Kidney (tissue), 14 donors: ENCODE data around the gene CES4A. TPM values are rescaled to one million over a fixed set of nuclear protein-coding genes. Genes with fewer than 3 reads are reported as not detected.
"Not testable (repeated sequence)": the region's sequence is repeated elsewhere in the genome, so short reads cannot be mapped to it uniquely, and the experiment has no call there.

ENCODE experiments used
- DNase-seq, 5 donors: peaks; one replicate each; pipeline ENCODE4 v3.0.0-alpha.2; 2013 to 2020
- FAIRE-seq: peaks from 2 replicates; lab custom pipeline; 2012; peaks lifted over from hg19 to GRCh38; lab: Jason Lieb, UNC
- H3K27ac ChIP-seq, 2 donors: one replicate each; pipeline ENCODE4 v1.7.0; 2013; ENCODE audit warnings: low read depth in 2 of 2, low read length in 2 of 2, inconsistent platforms in 1 of 2
- H3K27me3 ChIP-seq: one replicate; pipeline ENCODE4 v1.7.1; 2013; ENCODE audit warnings: low read length, inconsistent platforms; ENCODE audit not compliant: control insufficient read depth, insufficient read depth
- H3K36me3 ChIP-seq, 3 donors: one replicate each; pipeline versions ENCODE4 v1.7.0 to v1.7.1; 2013; ENCODE audit warnings: low read length in 3 of 3, control low read depth in 1 of 3, inconsistent platforms in 1 of 3; ENCODE audit not compliant: insufficient read depth in 3 of 3, control insufficient read depth in 2 of 3
- H3K4me1 ChIP-seq, 3 donors: one replicate each; pipeline versions ENCODE4 v1.7.0 to v1.7.1; 2013; ENCODE audit warnings: low read length in 3 of 3, inconsistent platforms in 1 of 3, low read depth in 1 of 3; ENCODE audit not compliant: control insufficient read depth in 2 of 3, insufficient read depth in 2 of 3
- H3K4me3 ChIP-seq, 3 donors: one replicate each; pipeline versions ENCODE4 v1.7.0 to v1.8.1; 2013; ENCODE audit warnings: low read length in 3 of 3, control low read depth in 1 of 3, inconsistent platforms in 1 of 3
- H3K9ac ChIP-seq, 3 donors: one replicate each; pipeline versions ENCODE4 v1.7.0 to v1.7.1; 2013; ENCODE audit warnings: low read length in 3 of 3, control low read depth in 1 of 3, inconsistent platforms in 1 of 3
- H3K9me3 ChIP-seq, 3 donors: one replicate each; pipeline versions ENCODE4 v1.7.0 to v1.7.1; 2013; ENCODE audit warnings: low read length in 3 of 3, control low read depth in 1 of 3, inconsistent platforms in 1 of 3; ENCODE audit not compliant: control insufficient read depth in 2 of 3, insufficient read depth in 1 of 3
- intact Hi-C: fragments of 100-400 bp; cut with DNase I; formaldehyde crosslinking; loops from one replicate; pipeline ENCODE4 v1.11.1; 2022
- polyA plus RNA-seq: library from polyadenylated mRNA; stranded (reverse); fragments of 350-450 nt; fragmentation: Illumina TruSeq; extraction: RNeasy Lipid Tissue Mini Kit (QIAGEN cat#74804); gene quantifications from one replicate; pipeline ENCODE4 v1.2.3, GENCODE V29; 2014; ENCODE audit warnings: low read depth, low replicate concordance; ENCODE audit not compliant: insufficient read depth
- total RNA-seq: library from RNA; stranded (reverse); fragmentation: NEBNext Ultra II Directional; extraction: Animal tissue kit (Norgen Biotek cat#: 25700); gene quantifications from one replicate; pipeline ENCODE4 v1.2.1, GENCODE V29; 2021
- TF ChIP-seq, protein P1 (sequence below): IDR thresholded peaks from 3 replicates; pipeline ENCODE4 v1.5.1; 2012; ENCODE audit warnings: mild to moderate bottlenecking, moderate library complexity, borderline replicate concordance; ENCODE audit not compliant: insufficient read depth; ENCODE audit errors: extremely low read depth
- donor health status: control.
- donor health status: control.
- donor health status: control.
- donor health status: control.
- donor health status: control.
- donor health status: DM: yes; HTN: yes; CAD: no.
- donor health status: Normal renal cell carcinoma (clear cell type).

The CES4A gene
- total and polyA plus RNA-seq, 2 donors from 2014 or later: 14.9 to 31.7 TPM

DNA sequence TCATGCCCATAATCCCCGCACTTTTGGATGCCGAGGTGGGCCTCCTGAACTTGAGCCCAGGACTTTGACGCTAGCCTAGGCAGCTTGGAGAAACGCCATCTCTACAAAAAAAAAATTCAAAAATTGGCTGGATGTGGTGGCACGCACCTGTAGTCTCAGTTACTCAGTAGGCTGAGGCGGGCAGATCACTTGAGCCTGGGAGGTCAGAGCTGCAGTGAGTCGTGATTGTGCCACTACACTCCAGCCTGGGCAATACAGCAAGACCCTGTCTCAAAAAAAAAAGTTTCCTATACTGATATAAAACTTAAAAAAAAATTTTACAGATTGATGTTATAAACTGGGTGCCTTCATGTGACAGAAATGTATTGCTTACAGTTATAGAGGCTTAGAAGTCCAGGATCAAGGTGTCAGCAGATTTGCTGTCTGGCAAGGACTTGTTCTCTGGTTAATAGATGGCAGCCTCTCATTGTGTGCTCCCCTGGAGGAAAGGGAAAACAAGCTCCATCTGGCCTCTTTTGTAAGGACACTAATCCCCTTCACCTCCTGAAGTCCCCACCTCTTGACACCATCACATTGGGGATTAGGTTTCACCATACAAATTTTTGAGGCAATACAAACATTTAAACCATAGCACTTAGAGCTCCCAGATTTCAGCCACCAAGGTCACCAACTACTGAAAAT, 35.8 kb upstream of the CES4A start:
- Histone ChIP-seq H3K9me3 (no peaks in the 10 kb centered on the region), H3K4me1 (peaks cover 0 to 13% (median 11%) of the 10 kb centered on the region in 3 donors), H3K36me3 (no peaks in the 10 kb centered on the region), H3K4me3 (no peak overlapping the region), H3K27me3 (no peaks in the 10 kb centered on the region), H3K27ac (peak overlapping the region in 1 of 2 donors; percentile 23), H3K9ac (no peak overlapping the region)
- intact Hi-C loops: no loop called here
- no peak for FAIRE-seq
- TF ChIP-seq, protein P1, sequence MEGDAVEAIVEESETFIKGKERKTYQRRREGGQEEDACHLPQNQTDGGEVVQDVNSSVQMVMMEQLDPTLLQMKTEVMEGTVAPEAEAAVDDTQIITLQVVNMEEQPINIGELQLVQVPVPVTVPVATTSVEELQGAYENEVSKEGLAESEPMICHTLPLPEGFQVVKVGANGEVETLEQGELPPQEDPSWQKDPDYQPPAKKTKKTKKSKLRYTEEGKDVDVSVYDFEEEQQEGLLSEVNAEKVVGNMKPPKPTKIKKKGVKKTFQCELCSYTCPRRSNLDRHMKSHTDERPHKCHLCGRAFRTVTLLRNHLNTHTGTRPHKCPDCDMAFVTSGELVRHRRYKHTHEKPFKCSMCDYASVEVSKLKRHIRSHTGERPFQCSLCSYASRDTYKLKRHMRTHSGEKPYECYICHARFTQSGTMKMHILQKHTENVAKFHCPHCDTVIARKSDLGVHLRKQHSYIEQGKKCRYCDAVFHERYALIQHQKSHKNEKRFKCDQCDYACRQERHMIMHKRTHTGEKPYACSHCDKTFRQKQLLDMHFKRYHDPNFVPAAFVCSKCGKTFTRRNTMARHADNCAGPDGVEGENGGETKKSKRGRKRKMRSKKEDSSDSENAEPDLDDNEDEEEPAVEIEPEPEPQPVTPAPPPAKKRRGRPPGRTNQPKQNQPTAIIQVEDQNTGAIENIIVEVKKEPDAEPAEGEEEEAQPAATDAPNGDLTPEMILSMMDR: no peak
- no peak for DNase-seq

DNA sequence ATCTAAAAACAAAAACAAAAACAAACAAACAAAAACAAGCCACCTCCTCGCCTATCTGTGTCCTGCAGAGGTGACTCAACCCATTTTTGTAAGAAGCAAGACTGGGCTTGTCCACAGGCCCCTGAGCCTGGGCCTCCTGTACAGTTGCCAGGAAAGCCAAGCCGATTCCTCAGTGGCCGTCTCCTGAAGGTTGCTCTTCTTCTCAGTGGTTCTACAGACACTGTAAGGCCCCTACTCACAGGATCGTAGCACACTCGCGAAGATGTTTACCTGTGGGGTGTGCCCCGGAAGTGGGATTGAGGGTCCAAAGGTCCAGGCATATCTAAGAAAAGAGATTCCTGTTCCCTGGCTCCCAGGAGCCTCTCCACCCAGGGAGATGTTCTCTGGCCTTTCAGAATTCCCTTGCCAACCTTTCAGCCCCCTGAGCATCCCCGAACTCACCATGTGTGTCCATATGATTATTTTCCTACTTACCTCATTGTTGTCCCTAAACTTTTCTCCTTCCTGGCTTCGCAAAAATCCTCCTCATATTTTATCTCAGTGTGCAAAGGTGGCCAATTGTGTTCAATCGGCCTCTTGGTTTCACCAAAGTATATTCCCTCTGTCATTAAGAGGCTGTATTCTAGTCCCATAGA, 34.8 kb upstream of the CES4A start:
- Histone ChIP-seq H3K27ac (peak overlapping the region; percentile 23 to 35), H3K4me3 (no peak overlapping the region), H3K9me3 (no peaks in the 10 kb centered on the region), H3K27me3 (no peaks in the 10 kb centered on the region), H3K9ac (no peak overlapping the region), H3K4me1 (peaks cover 0 to 11% (median 7%) of the 10 kb centered on the region in 3 donors), H3K36me3 (no peaks in the 10 kb centered on the region)
- TF ChIP-seq, protein P1: no peak
- DNase-seq (no peak), FAIRE-seq (no peak)
- intact Hi-C loops: no loop called here

DNA sequence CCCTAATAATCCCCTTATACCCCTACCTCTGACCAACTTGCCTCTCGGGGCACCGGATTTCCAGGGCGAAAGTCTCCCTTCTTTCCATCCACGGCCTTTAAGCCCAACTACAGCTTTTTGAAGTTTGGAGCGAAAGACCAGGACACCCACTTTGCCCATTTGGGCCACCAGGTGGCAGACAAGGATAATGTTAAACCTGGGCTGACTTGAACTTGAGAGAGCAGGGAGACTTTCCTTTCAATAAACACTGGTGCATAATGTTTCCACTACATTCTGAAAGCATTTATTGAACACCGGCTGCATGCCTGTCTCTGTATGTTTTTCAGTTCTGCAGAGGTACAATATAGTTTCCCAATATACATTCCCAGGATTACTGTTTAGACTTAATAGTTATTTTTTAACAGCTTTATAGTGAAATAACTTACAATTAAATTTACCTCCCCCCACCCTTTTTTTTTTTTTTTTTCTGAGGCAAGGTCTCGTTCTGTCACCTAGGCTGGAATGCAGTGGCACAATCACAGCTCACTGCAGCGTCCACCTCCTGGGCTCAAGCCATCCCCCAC, 34.2 kb upstream of the CES4A start:
- no peaks in the 10 kb centered on the region for H3K9me3 ChIP-seq
- no peaks in the 10 kb centered on the region for H3K27me3 ChIP-seq
- no peaks in the 10 kb centered on the region for H3K36me3 ChIP-seq
- intact Hi-C loops: no loop called here
- peaks cover 0 to 5% (median 2%) of the 10 kb centered on the region in 3 donors for H3K4me1 ChIP-seq
- no peak overlapping the region for H3K9ac ChIP-seq
- DNase-seq (peak in 4 of 5 donors; percentile 77 to 92 (median 86)), FAIRE-seq (no peak)
- no peak overlapping the region for H3K27ac ChIP-seq
- H3K4me3 ChIP-seq: no peak overlapping the region
- TF ChIP-seq, protein P1: peak; percentile 95

DNA sequence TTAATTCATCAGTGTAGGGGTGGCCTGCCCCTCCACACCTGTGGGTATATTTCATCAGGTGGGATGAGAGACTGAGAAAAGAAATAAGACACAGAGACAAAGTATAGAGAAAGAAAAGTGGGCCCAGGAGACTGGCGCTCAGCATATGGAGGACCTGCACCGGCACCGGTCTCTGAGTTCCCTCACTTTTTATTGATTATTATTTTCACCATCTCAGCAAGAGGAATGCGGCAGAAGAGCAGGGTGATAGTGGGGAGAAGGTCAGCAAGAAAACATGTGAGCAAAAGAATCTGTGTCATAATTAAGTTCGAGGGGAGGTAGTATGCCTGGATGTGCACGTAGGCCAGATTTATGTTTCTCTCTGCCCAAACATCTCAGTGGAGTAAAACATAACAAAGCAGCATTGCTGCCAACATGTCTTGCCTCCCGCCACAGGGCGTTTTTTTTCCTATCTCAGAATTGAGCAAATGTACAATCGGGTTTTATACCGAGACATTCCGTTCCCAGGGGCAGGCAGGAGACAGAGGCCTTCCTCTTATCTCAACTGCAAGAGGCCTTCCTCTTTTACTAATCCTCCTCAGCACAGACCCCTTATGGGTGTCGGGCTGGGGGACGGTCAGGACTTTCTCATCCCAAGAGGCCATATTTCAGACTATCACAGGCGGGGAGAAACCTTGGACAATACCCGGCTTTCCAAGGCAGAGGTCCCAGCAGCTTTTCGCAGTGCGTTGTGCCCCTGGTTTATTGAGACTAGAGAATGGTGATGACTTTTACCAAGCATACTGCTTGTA, 32.8 kb upstream of the CES4A start:
- intact Hi-C loops, H3K9me3 ChIP-seq, DNase-seq, FAIRE-seq, H3K4me3 ChIP-seq, H3K36me3 ChIP-seq, H3K27me3 ChIP-seq, H3K4me1 ChIP-seq: not testable (repeated sequence)
- Histone ChIP-seq H3K27ac (peak overlapping the region; percentile 32 to 41), H3K9ac (peak overlapping the region in 1 of 3 donors; percentile 12)

DNA sequence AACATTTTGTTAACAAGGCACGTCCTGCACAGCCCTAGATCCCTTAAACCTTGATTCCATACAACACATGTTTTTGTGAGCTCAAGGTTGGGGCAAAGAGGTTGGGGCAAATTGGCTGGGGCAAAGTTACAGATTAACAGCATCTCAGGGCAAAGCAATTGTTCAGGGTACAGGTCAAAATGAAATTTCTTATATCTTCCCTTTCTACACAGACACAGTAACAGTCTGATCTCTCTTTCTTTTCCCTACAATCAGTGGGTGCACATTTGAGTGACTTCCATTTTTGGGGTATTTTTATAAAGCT, 32.3 kb upstream of the CES4A start:
- H3K4me3 ChIP-seq, FAIRE-seq, H3K36me3 ChIP-seq, intact Hi-C loops, DNase-seq, H3K9ac ChIP-seq, H3K27me3 ChIP-seq, H3K4me1 ChIP-seq, H3K9me3 ChIP-seq: not testable (repeated sequence)
- peak overlapping the region; percentile 32 to 37 for H3K27ac ChIP-seq
